K562 (cell line): Measurements from ENCODE around the gene RFX7. TPM values are rescaled to one million over a fixed set of nuclear protein-coding genes. Genes with fewer than 3 reads are reported as not detected.

Experiments
- ESRRA ChIP-seq: fragments of 450-650 bp; IDR thresholded peaks from 2 replicates; pipeline ENCODE4 v1.6.1; 2014; ENCODE audit warnings: low read depth, mild to moderate bottlenecking, moderate library complexity, borderline replicate concordance
- ETV6 ChIP-seq, 3 experiments: fragments of 150-350 bp in 1 of 3; sonication (generic) in 1 of 3; formaldehyde crosslinking in 1 of 3; IDR thresholded peaks; 2 replicates each; pipeline versions ENCODE4 v1.6.1 to v1.8.0; 2014 to 2022; ENCODE audit warnings: borderline replicate concordance in 2 of 3, low read depth in 2 of 3, antibody characterized with exemption in 1 of 3, low read length in 1 of 3, mild to moderate bottlenecking in 1 of 3, missing genetic modification reagents in 1 of 3
- HDAC6 ChIP-seq: IDR thresholded peaks from 2 replicates; pipeline ENCODE4 v1.6.1; 2012; ENCODE audit warnings: low read depth, mild to moderate bottlenecking, control low read depth, inconsistent platforms, low read length, moderate library complexity
- L3MBTL2 ChIP-seq: fragments of 450-650 bp; IDR thresholded peaks from 2 replicates; pipeline ENCODE4 v1.6.1; 2016; ENCODE audit warnings: mild to moderate bottlenecking, moderate library complexity
- MAZ ChIP-seq, 2 experiments: fragments of 450-650 bp in 1 of 2; sonication (generic) in 1 of 2; formaldehyde crosslinking; IDR thresholded peaks in 1 of 2; conservative IDR thresholded peaks in 1 of 2; 2 replicates each; pipeline versions ENCODE4 v1.4.0 to v1.5.0; 2020; ENCODE audit warnings: mild to moderate bottlenecking in 1 of 2, missing genetic modification reagents in 1 of 2
- MEIS2 ChIP-seq: fragments of 450-650 bp; IDR thresholded peaks from 2 replicates; pipeline ENCODE4 v1.6.1; 2014; ENCODE audit warnings: mild to moderate bottlenecking; ENCODE audit not compliant: partially characterized antibody
- NR2C1 ChIP-seq, 2 experiments: fragments of 450-650 bp; IDR thresholded peaks; 2 replicates each; pipeline ENCODE4 v1.6.1; 2017; ENCODE audit warnings: mild to moderate bottlenecking in 2 of 2, antibody characterized with exemption in 1 of 2, inconsistent platforms in 1 of 2, missing compliant biosample characterization in 1 of 2, missing genetic modification characterization in 1 of 2
- TEAD2 ChIP-seq: fragments of 450-650 bp; IDR thresholded peaks from 2 replicates; pipeline ENCODE4 v1.6.1; 2016; ENCODE audit warnings: missing genetic modification characterization, control low read depth, missing compliant biosample characterization
- TRIM24 ChIP-seq, 2 experiments: fragments of 450-650 bp; IDR thresholded peaks; 2 replicates each; pipeline ENCODE4 v1.6.1; 2016
- ZEB2 ChIP-seq: fragments of 450-650 bp; IDR thresholded peaks from 2 replicates; pipeline ENCODE4 v1.6.1; 2016
- polyA plus RNA-seq, 8 experiments: library from polyadenylated mRNA; depleted of rRNA in 4 of 8; stranded (reverse) in 5 of 8; unstranded in 3 of 8; fragments of >200 nt; fragmentation: Nextera tagmentation in 2 of 8; fragmentation: Illumina TruSeq in 1 of 8; extraction: Ambion mirVana in 2 of 8; extraction: Trizol in 1 of 8; gene quantifications; 2 replicates each; pipeline versions ENCODE4 v1.2.1 to v1.2.3, GENCODE V29; 2011 to 2014; ENCODE audit warnings: inconsistent platforms in 1 of 8, missing spikeins in 1 of 8
- total RNA-seq, 7 experiments: library from RNA; depleted of rRNA in 6 of 7; stranded (reverse); fragments of >200 nt in 6 of 7; fragmentation: Illumina TruSeq in 2 of 7; extraction: Trizol in 2 of 7; gene quantifications; 2 replicates each; pipeline versions ENCODE4 v1.2.1 to v1.2.3, GENCODE V29; 2011 to 2021; ENCODE audit warnings: low replicate concordance in 1 of 7
- TF ChIP-seq, protein P1 (sequence below): fragments of 450-650 bp; IDR thresholded peaks from 2 replicates; pipeline ENCODE4 v1.6.1; 2014; ENCODE audit warnings: low read depth, mild to moderate bottlenecking, moderate library complexity, borderline replicate concordance
- TF ChIP-seq, protein P2 (sequence below), 2 experiments: fragments of 450-650 bp in 1 of 2; sonication (generic) in 1 of 2; formaldehyde crosslinking in 1 of 2; IDR thresholded peaks; 2 replicates each; pipeline versions ENCODE4 v1.7.1 to v1.9.0; 2016 to 2022; ENCODE audit warnings: inconsistent platforms in 1 of 2, mild to moderate bottlenecking in 1 of 2, missing genetic modification reagents in 1 of 2
- TF ChIP-seq, protein P3 (sequence below): sonication (generic); formaldehyde crosslinking; IDR thresholded peaks from 2 replicates; pipeline ENCODE4 v1.8.0; 2022; ENCODE audit warnings: missing genetic modification reagents, mild to moderate bottlenecking, moderate library complexity, borderline replicate concordance

The RFX7 gene
- total and polyA plus RNA-seq, 9 of the 15 experiments (the other 6 are each of a cell fraction or from before 2014, with no cell fraction given): 2.4 to 17.9 (median 6.3) TPM

DNA sequence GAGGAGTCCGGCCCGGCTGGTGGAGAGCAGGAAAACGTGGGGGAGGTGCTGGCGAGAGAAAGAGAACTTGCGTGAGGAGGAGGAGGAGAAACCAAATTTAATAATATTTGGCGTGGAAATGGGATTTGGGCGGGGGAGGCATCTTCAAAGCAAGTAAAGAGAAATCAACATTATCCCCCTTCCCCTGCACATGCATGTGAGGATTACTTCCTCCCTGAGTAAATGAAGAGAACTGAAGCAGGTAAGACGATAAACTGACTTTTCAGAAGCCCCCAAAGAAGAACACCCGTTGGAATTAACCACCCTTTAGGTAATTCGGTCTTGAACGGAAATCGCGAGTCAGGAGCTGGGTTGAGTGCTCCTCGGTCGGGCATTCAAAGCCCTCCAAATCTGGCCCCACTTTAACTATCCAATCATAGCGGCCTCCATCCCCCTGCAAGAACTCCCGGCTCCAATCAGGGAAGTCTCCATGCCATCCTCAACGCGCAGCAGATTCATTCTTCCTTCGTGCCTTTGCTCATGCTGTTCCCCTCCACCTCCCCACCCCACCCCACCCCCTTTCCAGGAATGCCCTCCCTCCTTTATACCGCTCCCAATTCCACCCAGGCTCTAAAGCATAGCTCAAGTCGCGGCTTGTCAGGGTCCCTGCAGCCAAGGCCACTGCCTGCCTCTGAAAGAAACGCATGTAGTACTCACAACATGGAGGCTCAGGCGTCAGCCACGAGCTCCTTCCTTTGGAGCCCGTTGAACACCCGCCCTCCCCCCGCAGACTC, 545 bp upstream of the RFX7 start (continued):
- TF ChIP-seq ESRRA (0 out of 2 replicates have a peak, but pooled peaks have one; percentile 21), TRIM24 (IDR thresholded peaks at IDR 0.05) (no peak), ZEB2 (no peak), MEIS2 (no peak), MAZ (CRISPR knock-in tag; conservative IDR thresholded peaks at IDR 0.05 in 1 of 2, IDR thresholded peaks at IDR 0.05 in 1 of 2) (no peak), L3MBTL2 (peak; percentile 70), HDAC6 (no peak), ETV6 (IDR thresholded peaks at IDR 0.05; ENCODE audit: borderline replicate concordance in 1 of 2, low read depth in 2 of 2, low read length in 1 of 2) (no peak), ETV6 (CRISPR knock-in tag; IDR thresholded peaks at IDR 0.05; ENCODE audit: borderline replicate concordance) (no peak), NR2C1 (IDR thresholded peaks at IDR 0.05) (no peak), NR2C1 (tag; IDR thresholded peaks at IDR 0.05) (no peak), TEAD2 (tag) (no peak)
- TF ChIP-seq, protein P1, sequence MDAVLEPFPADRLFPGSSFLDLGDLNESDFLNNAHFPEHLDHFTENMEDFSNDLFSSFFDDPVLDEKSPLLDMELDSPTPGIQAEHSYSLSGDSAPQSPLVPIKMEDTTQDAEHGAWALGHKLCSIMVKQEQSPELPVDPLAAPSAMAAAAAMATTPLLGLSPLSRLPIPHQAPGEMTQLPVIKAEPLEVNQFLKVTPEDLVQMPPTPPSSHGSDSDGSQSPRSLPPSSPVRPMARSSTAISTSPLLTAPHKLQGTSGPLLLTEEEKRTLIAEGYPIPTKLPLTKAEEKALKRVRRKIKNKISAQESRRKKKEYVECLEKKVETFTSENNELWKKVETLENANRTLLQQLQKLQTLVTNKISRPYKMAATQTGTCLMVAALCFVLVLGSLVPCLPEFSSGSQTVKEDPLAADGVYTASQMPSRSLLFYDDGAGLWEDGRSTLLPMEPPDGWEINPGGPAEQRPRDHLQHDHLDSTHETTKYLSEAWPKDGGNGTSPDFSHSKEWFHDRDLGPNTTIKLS: peak; percentile 54; the same call in 1 of the 2 replicates
- TF ChIP-seq, protein P2, sequence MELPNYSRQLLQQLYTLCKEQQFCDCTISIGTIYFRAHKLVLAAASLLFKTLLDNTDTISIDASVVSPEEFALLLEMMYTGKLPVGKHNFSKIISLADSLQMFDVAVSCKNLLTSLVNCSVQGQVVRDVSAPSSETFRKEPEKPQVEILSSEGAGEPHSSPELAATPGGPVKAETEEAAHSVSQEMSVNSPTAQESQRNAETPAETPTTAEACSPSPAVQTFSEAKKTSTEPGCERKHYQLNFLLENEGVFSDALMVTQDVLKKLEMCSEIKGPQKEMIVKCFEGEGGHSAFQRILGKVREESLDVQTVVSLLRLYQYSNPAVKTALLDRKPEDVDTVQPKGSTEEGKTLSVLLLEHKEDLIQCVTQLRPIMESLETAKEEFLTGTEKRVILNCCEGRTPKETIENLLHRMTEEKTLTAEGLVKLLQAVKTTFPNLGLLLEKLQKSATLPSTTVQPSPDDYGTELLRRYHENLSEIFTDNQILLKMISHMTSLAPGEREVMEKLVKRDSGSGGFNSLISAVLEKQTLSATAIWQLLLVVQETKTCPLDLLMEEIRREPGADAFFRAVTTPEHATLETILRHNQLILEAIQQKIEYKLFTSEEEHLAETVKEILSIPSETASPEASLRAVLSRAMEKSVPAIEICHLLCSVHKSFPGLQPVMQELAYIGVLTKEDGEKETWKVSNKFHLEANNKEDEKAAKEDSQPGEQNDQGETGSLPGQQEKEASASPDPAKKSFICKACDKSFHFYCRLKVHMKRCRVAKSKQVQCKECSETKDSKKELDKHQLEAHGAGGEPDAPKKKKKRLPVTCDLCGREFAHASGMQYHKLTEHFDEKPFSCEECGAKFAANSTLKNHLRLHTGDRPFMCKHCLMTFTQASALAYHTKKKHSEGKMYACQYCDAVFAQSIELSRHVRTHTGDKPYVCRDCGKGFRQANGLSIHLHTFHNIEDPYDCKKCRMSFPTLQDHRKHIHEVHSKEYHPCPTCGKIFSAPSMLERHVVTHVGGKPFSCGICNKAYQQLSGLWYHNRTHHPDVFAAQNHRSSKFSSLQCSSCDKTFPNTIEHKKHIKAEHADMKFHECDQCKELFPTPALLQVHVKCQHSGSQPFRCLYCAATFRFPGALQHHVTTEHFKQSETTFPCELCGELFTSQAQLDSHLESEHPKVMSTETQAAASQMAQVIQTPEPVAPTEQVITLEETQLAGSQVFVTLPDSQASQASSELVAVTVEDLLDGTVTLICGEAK (IDR thresholded peaks at IDR 0.05): peak; percentile 26; the same call in 1 of the 2 replicates
- TF ChIP-seq, protein P2 (CRISPR knock-in tag; IDR thresholded peaks at IDR 0.05): no peak
- TF ChIP-seq, protein P3, sequence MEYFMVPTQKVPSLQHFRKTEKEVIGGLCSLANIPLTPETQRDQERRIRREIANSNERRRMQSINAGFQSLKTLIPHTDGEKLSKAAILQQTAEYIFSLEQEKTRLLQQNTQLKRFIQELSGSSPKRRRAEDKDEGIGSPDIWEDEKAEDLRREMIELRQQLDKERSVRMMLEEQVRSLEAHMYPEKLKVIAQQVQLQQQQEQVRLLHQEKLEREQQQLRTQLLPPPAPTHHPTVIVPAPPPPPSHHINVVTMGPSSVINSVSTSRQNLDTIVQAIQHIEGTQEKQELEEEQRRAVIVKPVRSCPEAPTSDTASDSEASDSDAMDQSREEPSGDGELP (CRISPR knock-in tag): no peak
